Smooth muscle cell (in vitro differentiated cells): ENCODE measurements around the gene ADSS1. TPM values are rescaled to one million over a fixed set of nuclear protein-coding genes. Genes with fewer than 3 reads are reported as not detected.

Source experiments
- DNase-seq: peaks from one replicate; lab custom pipeline; 2025; ENCODE audit not compliant: unreplicated experiment; lab: John Stamatoyannopoulos, UW
- H2AFZ ChIP-seq: fragments of 200-600 bp; sonication (generic); 2 replicates; pipeline ENCODE4 v1.6.0; 2016; ENCODE audit warnings: antibody characterized with exemption, low read depth, mild to moderate bottlenecking
- H3F3A ChIP-seq: fragments of 200-600 bp; sonication (generic); 2 replicates; pipeline ENCODE4 v1.6.0; 2017; ENCODE audit warnings: antibody characterized with exemption, low read depth
- H3K27ac ChIP-seq: fragments of 200-600 bp; sonication (generic); 2 replicates; pipeline ENCODE4 v1.5.1; 2016; ENCODE audit warnings: low read depth, mild to moderate bottlenecking
- H3K27me3 ChIP-seq: fragments of 200-600 bp; sonication (generic); 2 replicates; pipeline ENCODE4 v1.6.1; 2016; ENCODE audit warnings: low read depth, mild to moderate bottlenecking
- H3K36me3 ChIP-seq: fragments of 200-600 bp; sonication (generic); 2 replicates; pipeline ENCODE4 v1.5.1; 2016; ENCODE audit warnings: low read depth
- H3K4me1 ChIP-seq: fragments of 200-600 bp; sonication (generic); 2 replicates; pipeline ENCODE4 v1.5.1; 2016; ENCODE audit warnings: low read depth
- H3K4me2 ChIP-seq: fragments of 200-600 bp; sonication (generic); 2 replicates; pipeline ENCODE4 v1.6.0; 2016; ENCODE audit warnings: mild to moderate bottlenecking
- H3K4me3 ChIP-seq: fragments of 200-600 bp; sonication (generic); 2 replicates; pipeline ENCODE4 v1.5.1; 2016; ENCODE audit warnings: mild to moderate bottlenecking
- H3K79me2 ChIP-seq: fragments of 200-600 bp; sonication (generic); 2 replicates; pipeline ENCODE4 v1.6.0; 2016; ENCODE audit warnings: low read depth, mild to moderate bottlenecking
- H3K9ac ChIP-seq: fragments of 200-600 bp; sonication (generic); 2 replicates; pipeline ENCODE4 v1.6.0; 2016; ENCODE audit warnings: low read depth
- H3K9me3 ChIP-seq: fragments of 200-600 bp; sonication (generic); replicated peaks from 2 replicates; pipeline ENCODE4 v1.5.1; 2016; ENCODE audit warnings: low read depth
- H4K20me1 ChIP-seq: fragments of 200-600 bp; sonication (generic); 2 replicates; pipeline ENCODE4 v1.6.0; 2016; ENCODE audit warnings: low read depth
- CTCF ChIP-seq: fragments of 200-600 bp; sonication (generic); IDR thresholded peaks from 2 replicates; pipeline ENCODE4 v1.5.1; 2017; ENCODE audit warnings: borderline replicate concordance, mild to moderate bottlenecking, antibody characterized with exemption; ENCODE audit not compliant: insufficient read depth, poor library complexity, severe bottlenecking
- WGBS: methylation state at CpG from one replicate; pipeline ENCODE4 v1.1.7; 2016; ENCODE audit warnings: low lambda C conversion rate; 5-methylcytosine and 5-hydroxymethylcytosine counted together
- polyA plus RNA-seq: library from polyadenylated mRNA; unstranded; fragments of >200 nt; fragmentation: Nextera tagmentation; extraction: Ambion mirVana; gene quantifications from 2 replicates; pipeline ENCODE4 v1.2.1, GENCODE V29; 2016
- total RNA-seq: library from RNA; depleted of rRNA; stranded (reverse); fragments of >200 nt; gene quantifications from 2 replicates; pipeline ENCODE4 v1.2.3, GENCODE V29; 2014

ADSS1 gene
- total and polyA plus RNA-seq, 2 experiments from 2014 or later: 7.8 to 43.0 TPM

GRCh38 chr14:104766863-104767633 lies 43.0 kb downstream of the ADSS1 start:
- Histone ChIP-seq H3F3A (peaks cover 5% of the 10 kb centered on the region), H4K20me1 (no peaks in the 10 kb centered on the region), H3K36me3 (no peaks in the 10 kb centered on the region), H3K4me1 (peaks cover 5% of the 10 kb centered on the region), H2AFZ (no peak overlapping the region), H3K9ac (no peak overlapping the region), H3K9me3 (no peaks in the 10 kb centered on the region), H3K27ac (no peak overlapping the region), H3K4me3 (no peak overlapping the region), H3K4me2 (no peak overlapping the region), H3K27me3 (no peaks in the 10 kb centered on the region), H3K79me2 (no peaks in the 10 kb centered on the region)
- no peak for TF ChIP-seq CTCF
- WGBS: 94% methylated on average over 15 of the region's 15 CpGs
- DNase-seq: no peak

- Histone ChIP-seq H3F3A (peaks cover 5% of the 10 kb centered on the region), H3K4me1 (peaks cover 5% of the 10 kb centered on the region), H3K9me3 (no peaks in the 10 kb centered on the region), H3K79me2 (no peaks in the 10 kb centered on the region), H3K27ac (no peak overlapping the region), H3K4me3 (no peak overlapping the region), H2AFZ (no peak overlapping the region), H3K4me2 (no peak overlapping the region), H3K27me3 (no peaks in the 10 kb centered on the region), H4K20me1 (no peaks in the 10 kb centered on the region), H3K36me3 (no peaks in the 10 kb centered on the region), H3K9ac (no peak overlapping the region)
- WGBS: 90% methylated on average over 5 of the region's 5 CpGs
- DNase-seq: no peak
- TF ChIP-seq CTCF: no peak
Observed at GRCh38 chr14:104767634-104767918, 43.5 kb downstream of the ADSS1 start.

- no peak overlapping the region for H2AFZ ChIP-seq
- H3K9ac ChIP-seq: no peak overlapping the region
Observed at GRCh38 chr14:104768437-104769323, 44.7 kb downstream of the ADSS1 start.

More at GRCh38 chr14:104768437-104769323, 44.7 kb downstream of the ADSS1 start:
- H3K27ac ChIP-seq: no peak overlapping the region
- peak; percentile 87 for TF ChIP-seq CTCF
- DNase-seq: peak; percentile 89
- no peaks in the 10 kb centered on the region for H3K27me3 ChIP-seq
- peak overlapping the region; percentile 61 for H3K4me2 ChIP-seq
- no peaks in the 10 kb centered on the region for H4K20me1 ChIP-seq
- H3K36me3 ChIP-seq: no peaks in the 10 kb centered on the region
- no peaks in the 10 kb centered on the region for H3K9me3 ChIP-seq
- H3F3A ChIP-seq: peaks cover 5% of the 10 kb centered on the region
- H3K79me2 ChIP-seq: no peaks in the 10 kb centered on the region
- peaks cover 5% of the 10 kb centered on the region for H3K4me1 ChIP-seq
- no peak overlapping the region for H3K4me3 ChIP-seq
- 29% methylated on average over 18 of the region's 25 CpGs for WGBS
